ENCODE data around the gene TMEM207. TPM values are rescaled to one million over a fixed set of nuclear protein-coding genes. Genes with fewer than 3 reads are reported as not detected.

Gene TMEM207
- total RNA-seq, 1 experiment from 2014 or later = not detected

DNA sequence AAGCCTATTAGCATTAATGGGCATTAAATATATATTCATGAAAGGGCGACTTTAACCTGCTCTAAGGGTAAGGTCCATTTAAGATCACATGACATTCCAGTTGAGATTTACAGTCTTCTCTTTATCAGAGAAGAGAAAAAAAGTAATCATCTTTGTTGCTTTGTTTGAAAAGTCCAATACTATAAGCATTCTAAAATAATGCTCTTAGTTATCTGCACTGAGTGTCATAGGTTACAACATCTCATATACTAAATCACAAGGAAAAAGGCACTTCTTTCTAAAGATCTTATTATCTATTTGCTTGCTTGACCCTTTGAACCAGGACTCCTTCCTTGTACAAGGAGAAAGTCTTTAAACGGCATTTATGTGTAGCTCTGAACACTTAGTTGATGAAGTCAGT is 1.4 kb downstream of the TMEM207 start:
- no peak overlapping the region for H2BK12ac ChIP-seq (ENCODE audit: insufficient read length, low read depth, low read length)
- no peaks in the 10 kb centered on the region for H3K79me2 ChIP-seq (ENCODE audit: insufficient read depth, low read length)
- H3K9me3 ChIP-seq (ENCODE audit: control insufficient read depth, low read depth, low read length) = no peaks in the 10 kb centered on the region
- no peaks in the 10 kb centered on the region for H3K4me1 Mint-ChIP-seq
- no peaks in the 10 kb centered on the region for H3K9me3 Mint-ChIP-seq
- no peaks in the 10 kb centered on the region for H3K4me1 ChIP-seq (ENCODE audit: insufficient read depth, low read length)
- no peak overlapping the region for H2BK120ac ChIP-seq (ENCODE audit: low read depth, low read length, poor library complexity, severe bottlenecking)
- no peak overlapping the region for H3K4ac ChIP-seq (ENCODE audit: low read depth, low read length)
- H3K27ac Mint-ChIP-seq = no peak overlapping the region
- no peak overlapping the region for H2BK5ac ChIP-seq (ENCODE audit: insufficient read length, low read length)
- no peak overlapping the region for H3K18ac ChIP-seq (ENCODE audit: insufficient read length, low read depth, low read length)
- H3K14ac ChIP-seq (ENCODE audit: insufficient read depth, low read length) = no peak overlapping the region
- H4K5ac ChIP-seq (ENCODE audit: insufficient read length, low read depth, low read length) = no peak overlapping the region
- no peak overlapping the region for H3K9ac ChIP-seq (ENCODE audit: extremely low read depth, insufficient read length, low read length)
- no peak overlapping the region for H3K4me3 Mint-ChIP-seq
- no peaks in the 10 kb centered on the region for H3K36me3 Mint-ChIP-seq (ENCODE audit: insufficient read depth in 1 of 3, low read depth in 3 of 3)
- no peaks in the 10 kb centered on the region for H3K27me3 Mint-ChIP-seq (ENCODE audit: low read depth)
- no peak overlapping the region for H4K8ac ChIP-seq (replicated peaks; ENCODE audit: insufficient read length, low read depth, low read length)
- H3K4me2 ChIP-seq (ENCODE audit: insufficient read depth, insufficient read length, low read length) = no peak overlapping the region
- no peak overlapping the region for H3K56ac ChIP-seq (ENCODE audit: insufficient read length, low read depth, low read length)
- no peaks in the 10 kb centered on the region for H3K27me3 ChIP-seq (ENCODE audit: insufficient read depth, low read length)
- DNase-seq = no peak
- H4K20me1 ChIP-seq (ENCODE audit: control insufficient read depth, insufficient read depth, insufficient read length) = no peaks in the 10 kb centered on the region
- H2BK15ac ChIP-seq (ENCODE audit: low read depth, low read length) = no peak overlapping the region
- no peak overlapping the region for H2AK5ac ChIP-seq (ENCODE audit: insufficient read length, low read length)
- no peak overlapping the region for H2AFZ ChIP-seq (ENCODE audit: low read length)
- no peak overlapping the region for H4K91ac ChIP-seq (ENCODE audit: insufficient read length, low read depth, low read length)
- H2BK20ac ChIP-seq (ENCODE audit: low read depth, low read length, poor library complexity, severe bottlenecking) = no peak overlapping the region
- no peak overlapping the region for H3K27ac ChIP-seq (ENCODE audit: insufficient read length, low read depth, low read length)
- no peak overlapping the region for H3K23ac ChIP-seq (ENCODE audit: insufficient read length, low read depth, low read length)
- H3T11ph ChIP-seq (ENCODE audit: low read length) = no peak overlapping the region
- H3K79me1 ChIP-seq (ENCODE audit: insufficient read depth, low read depth, low read length, poor library complexity, severe bottlenecking) = no peaks in the 10 kb centered on the region
- TF ChIP-seq, protein P1, sequence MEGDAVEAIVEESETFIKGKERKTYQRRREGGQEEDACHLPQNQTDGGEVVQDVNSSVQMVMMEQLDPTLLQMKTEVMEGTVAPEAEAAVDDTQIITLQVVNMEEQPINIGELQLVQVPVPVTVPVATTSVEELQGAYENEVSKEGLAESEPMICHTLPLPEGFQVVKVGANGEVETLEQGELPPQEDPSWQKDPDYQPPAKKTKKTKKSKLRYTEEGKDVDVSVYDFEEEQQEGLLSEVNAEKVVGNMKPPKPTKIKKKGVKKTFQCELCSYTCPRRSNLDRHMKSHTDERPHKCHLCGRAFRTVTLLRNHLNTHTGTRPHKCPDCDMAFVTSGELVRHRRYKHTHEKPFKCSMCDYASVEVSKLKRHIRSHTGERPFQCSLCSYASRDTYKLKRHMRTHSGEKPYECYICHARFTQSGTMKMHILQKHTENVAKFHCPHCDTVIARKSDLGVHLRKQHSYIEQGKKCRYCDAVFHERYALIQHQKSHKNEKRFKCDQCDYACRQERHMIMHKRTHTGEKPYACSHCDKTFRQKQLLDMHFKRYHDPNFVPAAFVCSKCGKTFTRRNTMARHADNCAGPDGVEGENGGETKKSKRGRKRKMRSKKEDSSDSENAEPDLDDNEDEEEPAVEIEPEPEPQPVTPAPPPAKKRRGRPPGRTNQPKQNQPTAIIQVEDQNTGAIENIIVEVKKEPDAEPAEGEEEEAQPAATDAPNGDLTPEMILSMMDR (conservative IDR thresholded peaks at IDR 0.05) = no peak
- no peaks in the 10 kb centered on the region for H3K23me2 ChIP-seq (ENCODE audit: insufficient read length, low read depth, low read length, poor library complexity, severe bottlenecking)
- no CpG with 5 or more reads among the region's 2 CpGs for WGBS (ENCODE audit: extremely low coverage, insufficient read length, low lambda C conversion rate)
